ENCODE data around the gene ARMC2. TPM values are rescaled to one million over a fixed set of nuclear protein-coding genes. Genes with fewer than 3 reads are reported as not detected.

ARMC2 gene
- polyA plus RNA-seq (2012; ENCODE audit: insufficient read depth, insufficient read length, low read depth), result 2.5 TPM

- Histone ChIP-seq H3K9me3 (no peaks in the 10 kb centered on the region), H3K4me1 (no peaks in the 10 kb centered on the region; the same call in 1 of the 2 replicates), H3K4me3 (ENCODE audit: low read depth, low read length) (peak within 1 kb of the TSS; percentile 84), H3K27me3 (no peaks in the 10 kb centered on the region), H3K36me3 (no peaks in the 10 kb centered on the region)
- DNase-seq, result peak; percentile 95
- no peak for TF ChIP-seq CTCF (IDR thresholded peaks at IDR 0.05; ENCODE audit: low read depth, low read length)
These were observed at the start of gene ARMC2 for GRCh38 chr6:108848116-108848868. ARMC2 (plus strand) TSS chr6:108848422; CDS start chr6:108854268, 5,846 bp downstream.

GRCh38 chr6:108798670-108799353, 49.4 kb upstream of the ARMC2 start:
- peaks cover 27% of the 10 kb centered on the region for H3K4me1 ChIP-seq
- no peaks in the 10 kb centered on the region for H3K36me3 ChIP-seq
- H3K4me3 ChIP-seq (ENCODE audit: low read depth, low read length), result peak overlapping the region; percentile 48
- TF ChIP-seq CTCF (IDR thresholded peaks at IDR 0.05; ENCODE audit: low read depth, low read length), result no peak
- peak; percentile 81 for DNase-seq
- H3K27me3 ChIP-seq, result no peaks in the 10 kb centered on the region
- H3K9me3 ChIP-seq, result no peaks in the 10 kb centered on the region

- TF ChIP-seq CTCF (IDR thresholded peaks at IDR 0.05; ENCODE audit: low read depth, low read length), result no peak
- Histone ChIP-seq H3K36me3 (no peaks in the 10 kb centered on the region), H3K27me3 (no peaks in the 10 kb centered on the region), H3K4me3 (ENCODE audit: low read depth, low read length) (peak overlapping the region; percentile 48), H3K9me3 (no peaks in the 10 kb centered on the region), H3K4me1 (peaks cover 27% of the 10 kb centered on the region)
- no peak for DNase-seq
These were observed 48.9 kb upstream of the ARMC2 start for GRCh38 chr6:108799354-108799717.

- Histone ChIP-seq H3K36me3 (no peaks in the 10 kb centered on the region), H3K27me3 (no peaks in the 10 kb centered on the region), H3K9me3 (no peaks in the 10 kb centered on the region), H3K4me3 (ENCODE audit: low read depth, low read length) (peak overlapping the region; percentile 48), H3K4me1 (peaks cover 27% of the 10 kb centered on the region)
- no peak for DNase-seq
- TF ChIP-seq CTCF (IDR thresholded peaks at IDR 0.05; ENCODE audit: low read depth, low read length), result no peak
These were observed 48.4 kb upstream of the ARMC2 start for GRCh38 chr6:108799791-108800190.

- TF ChIP-seq CTCF (IDR thresholded peaks at IDR 0.05; ENCODE audit: low read depth, low read length), result no peak
- no peak for DNase-seq
- no peaks in the 10 kb centered on the region for H3K9me3 ChIP-seq
- H3K4me1 ChIP-seq, result peaks cover 29% of the 10 kb centered on the region
- H3K36me3 ChIP-seq, result no peaks in the 10 kb centered on the region
- no peak overlapping the region for H3K4me3 ChIP-seq (ENCODE audit: low read depth, low read length)
- no peaks in the 10 kb centered on the region for H3K27me3 ChIP-seq
These were observed 47.8 kb upstream of the ARMC2 start for GRCh38 chr6:108800427-108800864.

- Histone ChIP-seq H3K9me3 (no peaks in the 10 kb centered on the region), H3K36me3 (no peaks in the 10 kb centered on the region), H3K4me1 (peaks cover 30% of the 10 kb centered on the region), H3K4me3 (ENCODE audit: low read depth, low read length) (no peak overlapping the region), H3K27me3 (no peaks in the 10 kb centered on the region)
- no peak for DNase-seq
- TF ChIP-seq CTCF (IDR thresholded peaks at IDR 0.05; ENCODE audit: low read depth, low read length), result no peak
These were observed 46.9 kb upstream of the ARMC2 start for GRCh38 chr6:108801366-108801765.
